HEK293 (cell line): ENCODE measurements around the gene MYLK.

Source experiments
- CTCF ChIA-PET: fragments of 350-600 bp; formaldehyde crosslinking; extraction: SDS; loops from one replicate; lab custom pipeline; 2021; ENCODE audit warnings: antibody characterized with exemption; lab: Yijun Ruan, JAX
- POLR2A ChIA-PET: fragments of 300-600 bp; formaldehyde crosslinking; extraction: SDS; loops from one replicate; lab custom pipeline; 2020; ENCODE audit warnings: antibody characterized with exemption, inconsistent platforms; lab: Yijun Ruan, JAX
- H3K27ac ChIP-seq: fragments of 200-500 bp; sonication (Bioruptor generic); 2 replicates; pipeline ENCODE4 v1.5.1; 2014; ENCODE audit warnings: low read depth, low read length, control low read depth, inconsistent platforms; ENCODE audit errors: extremely low read depth
- H3K36me3 ChIP-seq, 2 experiments: fragments of 200-500 bp in 1 of 2; sonication (Bioruptor generic) in 1 of 2; 1 replicate in 1 of 2; 2 replicates in 1 of 2; pipeline ENCODE4 v1.5.1; 2014 to 2017; ENCODE audit warnings: inconsistent platforms in 2 of 2, low read length in 2 of 2; ENCODE audit not compliant: control insufficient read depth in 2 of 2, insufficient read depth in 1 of 2
- H3K4me1 ChIP-seq: fragments of 200-500 bp; sonication (Bioruptor generic); 2 replicates; pipeline ENCODE4 v1.5.1; 2014; ENCODE audit warnings: mild to moderate bottlenecking, low read length, inconsistent platforms; ENCODE audit not compliant: control insufficient read depth, insufficient read depth
- H3K4me3 ChIP-seq: 2 replicates; pipeline ENCODE4 v1.5.1; 2011; ENCODE audit warnings: low read depth, mild to moderate bottlenecking, control low read depth, low read length, moderate library complexity
- H3K9me3 ChIP-seq: fragments of 200-500 bp; sonication (Bioruptor generic); 2 replicates; pipeline ENCODE4 v1.5.1; 2014; ENCODE audit warnings: low read depth, low read length, inconsistent platforms; ENCODE audit not compliant: control insufficient read depth, insufficient read depth
- ELK4 ChIP-seq: IDR thresholded peaks from 2 replicates; pipeline ENCODE4 v1.6.1; 2011; ENCODE audit warnings: mild to moderate bottlenecking, low read depth, low read length, borderline replicate concordance
- KLF10 ChIP-seq: fragments of 450-650 bp; IDR thresholded peaks from 2 replicates; pipeline ENCODE4 v1.5.1; 2018; ENCODE audit warnings: missing biosample characterization, mild to moderate bottlenecking, missing genetic modification characterization
- KLF9 ChIP-seq: fragments of 450-650 bp; formaldehyde crosslinking; IDR thresholded peaks from 2 replicates; pipeline ENCODE4 v1.5.1; 2016; ENCODE audit warnings: missing biosample characterization, missing genetic modification characterization, low read depth
- PATZ1 ChIP-seq: fragments of 450-650 bp; formaldehyde crosslinking; IDR thresholded peaks from 2 replicates; pipeline ENCODE4 v1.5.1; 2016; ENCODE audit warnings: missing biosample characterization, missing genetic modification characterization
- PRDM1 ChIP-seq: fragments of 450-650 bp; formaldehyde crosslinking; IDR thresholded peaks from 2 replicates; pipeline ENCODE4; 2016; ENCODE audit warnings: missing biosample characterization, missing genetic modification characterization
- TRIM28 ChIP-seq: IDR thresholded peaks from 2 replicates; pipeline ENCODE4 v1.6.1; 2011; ENCODE audit warnings: low read length, control low read depth, borderline replicate concordance
- ZNF121 ChIP-seq: fragments of 450-650 bp; formaldehyde crosslinking; IDR thresholded peaks from 2 replicates; pipeline ENCODE4 v1.5.1; 2016; ENCODE audit warnings: missing biosample characterization, missing genetic modification characterization
- ZNF19 ChIP-seq: fragments of 450-650 bp; formaldehyde crosslinking; IDR thresholded peaks from 2 replicates; pipeline ENCODE4; 2016; ENCODE audit warnings: missing biosample characterization, missing genetic modification characterization, low read depth
- ZNF202 ChIP-seq: fragments of 450-650 bp; formaldehyde crosslinking; IDR thresholded peaks from 2 replicates; pipeline ENCODE4 v1.5.1; 2016; ENCODE audit warnings: missing biosample characterization, missing genetic modification characterization, borderline replicate concordance
- ZNF266 ChIP-seq: fragments of 450-650 bp; formaldehyde crosslinking; IDR thresholded peaks from 2 replicates; pipeline ENCODE4 v1.5.1; 2016; ENCODE audit warnings: missing biosample characterization, missing genetic modification characterization, low read depth
- ZNF311 ChIP-seq: fragments of 450-650 bp; formaldehyde crosslinking; IDR thresholded peaks from 2 replicates; pipeline ENCODE4 v1.5.1; 2017; ENCODE audit warnings: missing biosample characterization, missing genetic modification characterization, borderline replicate concordance
- ZNF37A ChIP-seq: fragments of 450-650 bp; IDR thresholded peaks from 2 replicates; pipeline ENCODE4 v1.5.1; 2018; ENCODE audit warnings: missing biosample characterization, missing genetic modification characterization
- ZNF394 ChIP-seq: fragments of 450-650 bp; formaldehyde crosslinking; IDR thresholded peaks from 2 replicates; pipeline ENCODE4 v1.5.1; 2016; ENCODE audit warnings: missing biosample characterization, missing genetic modification characterization, mild to moderate bottlenecking, moderate library complexity, borderline replicate concordance
- ZNF514 ChIP-seq: fragments of 450-650 bp; formaldehyde crosslinking; IDR thresholded peaks from 2 replicates; pipeline ENCODE4 v1.5.1; 2016; ENCODE audit warnings: missing biosample characterization, missing genetic modification characterization
- ZNF518A ChIP-seq: fragments of 450-650 bp; formaldehyde crosslinking; conservative IDR thresholded peaks from 2 replicates; pipeline ENCODE4 v1.5.1; 2016; ENCODE audit warnings: low read depth, missing biosample characterization, missing genetic modification characterization
- ZNF792 ChIP-seq: fragments of 450-650 bp; formaldehyde crosslinking; IDR thresholded peaks from 2 replicates; pipeline ENCODE4 v1.5.1; 2016; ENCODE audit warnings: missing biosample characterization, missing genetic modification characterization
- TF ChIP-seq, protein P1 (sequence below): fragments of 450-650 bp; formaldehyde crosslinking; IDR thresholded peaks from 2 replicates; pipeline ENCODE4 v1.5.1; 2016; ENCODE audit warnings: missing biosample characterization, missing genetic modification characterization, borderline replicate concordance

Gene MYLK

DNA sequence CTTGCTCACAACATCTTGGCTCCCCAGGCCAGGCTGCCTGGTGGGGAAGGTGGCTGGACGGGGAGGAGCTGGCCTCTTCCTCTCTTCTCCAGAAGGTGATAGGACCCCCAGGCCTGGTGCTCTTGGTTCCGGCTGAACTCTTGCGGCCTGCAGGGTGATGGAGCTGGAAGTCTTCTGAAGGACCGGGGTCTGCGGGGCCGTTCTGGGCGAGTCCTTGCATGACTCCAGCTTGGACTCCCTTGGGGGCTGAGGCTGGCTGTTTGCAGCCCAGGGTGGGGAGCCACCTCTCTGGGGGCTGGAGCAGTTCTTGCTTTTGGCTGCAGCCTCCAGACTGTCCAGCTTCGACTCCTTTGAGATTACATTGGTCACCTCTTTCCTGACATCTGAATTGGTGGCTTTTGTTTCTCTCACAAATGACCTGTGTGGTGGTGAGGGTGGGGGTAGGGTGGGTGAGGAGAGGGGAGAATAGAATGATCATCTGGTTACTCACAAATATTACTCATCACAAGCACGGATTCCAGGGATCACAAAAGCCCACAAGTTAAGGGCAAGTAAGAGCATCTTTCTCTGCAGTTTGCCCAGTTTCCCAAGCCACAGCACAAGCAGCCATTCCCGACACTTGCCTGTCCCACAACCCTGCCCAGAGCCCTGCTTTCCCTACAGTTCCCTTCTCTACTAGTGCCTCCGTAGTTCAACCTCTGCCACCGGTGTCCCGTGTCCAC lies 150.2 kb downstream of the MYLK start:
- ChIA-PET CTCF (interaction anchor here (3.0 kb wide), 1 partner anchor 10 kb away, joined by 24 read pairs; no protein-coding TSS in a partner anchor), POLR2A (no interaction called here)
- Histone ChIP-seq H3K4me1 (peaks cover 3% of the 10 kb centered on the region), H3K27ac (no peak overlapping the region), H3K4me3 (no peak overlapping the region), H3K36me3 (peaks cover 0 to 22% of the 10 kb centered on the region in 2 experiments; a peak in 1 of 3 replicates), H3K9me3 (no peaks in the 10 kb centered on the region)
- TF ChIP-seq PATZ1 (tag by site-specific recombination) (no peak), ZNF266 (tag by site-specific recombination) (no peak), TRIM28 (no peak), KLF10 (tag by site-specific recombination) (no peak), ZNF792 (tag by site-specific recombination) (no peak), ZNF19 (tag by site-specific recombination) (no peak), ZNF121 (no peak), KLF9 (tag by site-specific recombination) (no peak), ELK4 (no peak)

DNA sequence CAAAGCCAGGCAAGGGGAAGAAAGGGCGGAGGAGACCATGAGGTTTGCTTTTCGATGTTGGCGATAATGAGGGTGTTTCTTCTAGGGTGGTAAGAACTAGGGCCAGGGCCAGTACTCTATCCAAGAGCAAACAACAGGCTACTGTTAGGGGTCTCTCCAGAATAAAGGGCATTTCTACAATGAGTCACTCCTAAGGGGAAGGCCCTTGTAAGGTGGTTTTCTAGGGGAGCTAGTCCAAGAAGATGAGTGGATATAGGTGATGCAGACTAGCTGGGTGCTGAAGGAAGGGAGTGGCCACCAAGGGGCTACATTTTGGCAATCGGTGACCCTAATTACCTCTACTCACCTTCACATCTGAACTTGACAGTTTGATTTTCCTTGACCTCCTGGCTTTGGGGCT lies 150.8 kb downstream of the MYLK start:
- H3K4me1 ChIP-seq = peaks cover 3% of the 10 kb centered on the region
- POLR2A ChIA-PET = no interaction called here
- no peaks in the 10 kb centered on the region for H3K9me3 ChIP-seq
- CTCF ChIA-PET = interaction anchor here (3.0 kb wide), 1 partner anchor 10 kb away, joined by 24 read pairs; no protein-coding TSS in a partner anchor
- no peak overlapping the region for H3K4me3 ChIP-seq
- H3K27ac ChIP-seq = no peak overlapping the region
- peaks cover 0 to 21% of the 10 kb centered on the region in 2 experiments; a peak in 1 of 3 replicates for H3K36me3 ChIP-seq
- TF ChIP-seq ZNF311 = no peak
- no peak for TF ChIP-seq ZNF514 (tag by site-specific recombination)
- TF ChIP-seq ZNF394 = no peak
- TF ChIP-seq, protein P1, sequence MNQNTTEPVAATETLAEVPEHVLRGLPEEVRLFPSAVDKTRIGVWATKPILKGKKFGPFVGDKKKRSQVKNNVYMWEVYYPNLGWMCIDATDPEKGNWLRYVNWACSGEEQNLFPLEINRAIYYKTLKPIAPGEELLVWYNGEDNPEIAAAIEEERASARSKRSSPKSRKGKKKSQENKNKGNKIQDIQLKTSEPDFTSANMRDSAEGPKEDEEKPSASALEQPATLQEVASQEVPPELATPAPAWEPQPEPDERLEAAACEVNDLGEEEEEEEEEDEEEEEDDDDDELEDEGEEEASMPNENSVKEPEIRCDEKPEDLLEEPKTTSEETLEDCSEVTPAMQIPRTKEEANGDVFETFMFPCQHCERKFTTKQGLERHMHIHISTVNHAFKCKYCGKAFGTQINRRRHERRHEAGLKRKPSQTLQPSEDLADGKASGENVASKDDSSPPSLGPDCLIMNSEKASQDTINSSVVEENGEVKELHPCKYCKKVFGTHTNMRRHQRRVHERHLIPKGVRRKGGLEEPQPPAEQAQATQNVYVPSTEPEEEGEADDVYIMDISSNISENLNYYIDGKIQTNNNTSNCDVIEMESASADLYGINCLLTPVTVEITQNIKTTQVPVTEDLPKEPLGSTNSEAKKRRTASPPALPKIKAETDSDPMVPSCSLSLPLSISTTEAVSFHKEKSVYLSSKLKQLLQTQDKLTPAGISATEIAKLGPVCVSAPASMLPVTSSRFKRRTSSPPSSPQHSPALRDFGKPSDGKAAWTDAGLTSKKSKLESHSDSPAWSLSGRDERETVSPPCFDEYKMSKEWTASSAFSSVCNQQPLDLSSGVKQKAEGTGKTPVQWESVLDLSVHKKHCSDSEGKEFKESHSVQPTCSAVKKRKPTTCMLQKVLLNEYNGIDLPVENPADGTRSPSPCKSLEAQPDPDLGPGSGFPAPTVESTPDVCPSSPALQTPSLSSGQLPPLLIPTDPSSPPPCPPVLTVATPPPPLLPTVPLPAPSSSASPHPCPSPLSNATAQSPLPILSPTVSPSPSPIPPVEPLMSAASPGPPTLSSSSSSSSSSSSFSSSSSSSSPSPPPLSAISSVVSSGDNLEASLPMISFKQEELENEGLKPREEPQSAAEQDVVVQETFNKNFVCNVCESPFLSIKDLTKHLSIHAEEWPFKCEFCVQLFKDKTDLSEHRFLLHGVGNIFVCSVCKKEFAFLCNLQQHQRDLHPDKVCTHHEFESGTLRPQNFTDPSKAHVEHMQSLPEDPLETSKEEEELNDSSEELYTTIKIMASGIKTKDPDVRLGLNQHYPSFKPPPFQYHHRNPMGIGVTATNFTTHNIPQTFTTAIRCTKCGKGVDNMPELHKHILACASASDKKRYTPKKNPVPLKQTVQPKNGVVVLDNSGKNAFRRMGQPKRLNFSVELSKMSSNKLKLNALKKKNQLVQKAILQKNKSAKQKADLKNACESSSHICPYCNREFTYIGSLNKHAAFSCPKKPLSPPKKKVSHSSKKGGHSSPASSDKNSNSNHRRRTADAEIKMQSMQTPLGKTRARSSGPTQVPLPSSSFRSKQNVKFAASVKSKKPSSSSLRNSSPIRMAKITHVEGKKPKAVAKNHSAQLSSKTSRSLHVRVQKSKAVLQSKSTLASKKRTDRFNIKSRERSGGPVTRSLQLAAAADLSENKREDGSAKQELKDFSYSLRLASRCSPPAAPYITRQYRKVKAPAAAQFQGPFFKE (tag by site-specific recombination) = no peak
- no peak for TF ChIP-seq ZNF518A (tag by site-specific recombination)
- TF ChIP-seq ZNF202 (tag by site-specific recombination) = no peak
- no peak for TF ChIP-seq PRDM1 (tag by site-specific recombination)
- TF ChIP-seq ZNF37A (tag by site-specific recombination) = no peak
